Inflammatory macrophage treated with lipopolysaccharide for 1 hour (primary cell): ENCODE data around the gene NUP210L.
A peak's percentile ranks its signal among the peaks of the same experiment; 100 is the strongest.
"Not testable (repeated sequence)": the region's sequence is repeated elsewhere in the genome, so short reads cannot be mapped to it uniquely, and the experiment has no call there.

Source experiments
- DNase-seq, 2 donors: peaks; one replicate each; pipeline ENCODE4 v3.0.0-alpha.2; 2020 to 2022

NUP210L gene

DNA sequence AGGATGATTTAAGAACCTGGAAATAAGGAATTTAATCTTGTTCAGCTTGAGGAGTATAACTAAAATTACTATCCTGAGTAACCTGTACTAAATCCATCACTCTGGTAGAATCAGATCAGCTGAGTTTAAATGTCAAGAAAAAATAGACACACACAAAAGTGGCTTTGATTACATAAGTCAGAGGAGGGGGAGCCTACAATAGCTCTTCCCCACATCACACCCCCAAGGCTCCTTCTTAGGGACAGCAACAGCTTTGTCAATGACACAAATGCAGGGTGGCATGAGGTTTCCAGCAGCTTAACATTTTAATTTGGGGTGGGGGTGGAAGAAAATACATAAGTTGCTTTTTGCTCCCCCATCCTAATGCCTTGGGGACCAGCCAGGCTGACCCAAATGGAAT is 12.6 kb upstream of the NUP210L start:
- no peak for DNase-seq

DNA sequence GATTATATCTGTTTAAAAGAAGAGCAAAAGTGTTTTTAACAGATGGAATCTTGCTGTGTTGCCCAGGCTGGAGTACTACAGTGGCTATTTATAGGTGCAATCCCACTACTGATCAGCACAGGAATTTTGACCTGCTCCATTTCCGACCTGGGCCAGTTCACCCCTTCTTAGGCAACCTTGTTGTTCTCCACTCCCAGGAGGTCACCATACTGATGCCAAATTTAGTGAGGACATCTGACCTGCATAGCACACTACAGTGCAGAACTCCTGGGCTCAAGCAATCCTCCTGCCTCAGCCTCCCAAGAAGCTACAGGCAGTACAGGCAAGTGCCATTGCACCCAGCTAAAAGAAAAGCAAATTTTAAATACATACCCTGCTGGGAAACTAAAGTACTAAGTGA is 11.3 kb upstream of the NUP210L start:
- DNase-seq = no peak

DNA sequence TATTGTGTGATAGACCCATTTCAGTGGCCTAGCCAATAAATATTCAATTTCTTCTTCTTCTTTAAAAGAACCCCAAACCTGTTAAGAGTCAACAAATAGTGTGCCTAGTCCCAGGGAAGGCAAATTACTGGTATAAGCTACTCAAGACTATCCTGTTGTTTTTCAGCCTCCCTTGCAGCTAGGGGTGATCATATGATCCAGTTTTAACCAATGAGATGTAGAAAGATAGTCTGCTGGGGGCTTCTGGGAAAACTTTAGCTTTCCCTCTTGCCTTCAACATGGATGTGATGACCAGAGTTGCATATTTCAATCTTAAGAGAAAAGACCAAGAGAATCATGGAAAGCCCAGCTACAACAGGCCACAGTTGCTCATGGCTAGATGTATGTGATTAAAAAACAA is 4.7 kb upstream of the NUP210L start:
- DNase-seq = no peak

DNA sequence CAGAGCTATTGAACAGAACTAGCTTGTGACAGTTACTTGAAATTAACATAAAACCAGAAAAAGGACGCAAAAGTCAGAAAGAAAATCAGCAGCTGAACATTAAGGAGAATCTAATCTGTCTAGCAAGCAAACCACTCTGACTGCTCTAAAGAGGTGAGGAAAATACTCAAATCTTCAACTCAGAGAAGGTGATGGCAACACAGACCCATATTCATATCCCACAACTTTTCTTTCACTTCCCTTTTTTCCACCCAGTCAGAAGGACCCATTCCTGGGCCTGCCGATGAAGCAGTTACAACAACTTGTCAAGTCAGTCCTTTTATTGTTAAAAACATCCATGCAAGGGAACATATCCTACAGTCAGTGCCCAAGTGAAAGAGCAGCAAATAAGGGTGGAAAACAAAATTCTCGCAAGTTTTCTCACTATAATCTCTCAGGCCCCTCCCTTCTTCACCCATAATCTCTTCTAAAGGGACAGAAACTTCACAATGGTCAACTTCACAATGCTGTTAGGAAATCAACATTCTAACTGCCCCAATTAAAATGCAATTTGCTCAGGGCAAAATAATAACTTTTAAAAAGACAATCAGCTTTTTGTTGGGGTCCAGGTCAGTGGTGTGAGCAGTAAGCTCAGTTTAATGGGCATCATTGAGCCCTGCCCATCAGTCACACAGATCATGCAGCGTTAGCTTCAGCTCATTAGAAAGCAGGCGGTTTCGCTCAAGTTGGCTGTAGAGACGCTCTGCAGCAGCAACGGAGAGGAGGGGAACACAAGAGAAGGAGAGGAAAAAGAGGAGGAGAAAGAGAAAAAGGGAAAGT is 3.6 kb upstream of the NUP210L start:
- peak; percentile 62 to 69 for DNase-seq

DNA sequence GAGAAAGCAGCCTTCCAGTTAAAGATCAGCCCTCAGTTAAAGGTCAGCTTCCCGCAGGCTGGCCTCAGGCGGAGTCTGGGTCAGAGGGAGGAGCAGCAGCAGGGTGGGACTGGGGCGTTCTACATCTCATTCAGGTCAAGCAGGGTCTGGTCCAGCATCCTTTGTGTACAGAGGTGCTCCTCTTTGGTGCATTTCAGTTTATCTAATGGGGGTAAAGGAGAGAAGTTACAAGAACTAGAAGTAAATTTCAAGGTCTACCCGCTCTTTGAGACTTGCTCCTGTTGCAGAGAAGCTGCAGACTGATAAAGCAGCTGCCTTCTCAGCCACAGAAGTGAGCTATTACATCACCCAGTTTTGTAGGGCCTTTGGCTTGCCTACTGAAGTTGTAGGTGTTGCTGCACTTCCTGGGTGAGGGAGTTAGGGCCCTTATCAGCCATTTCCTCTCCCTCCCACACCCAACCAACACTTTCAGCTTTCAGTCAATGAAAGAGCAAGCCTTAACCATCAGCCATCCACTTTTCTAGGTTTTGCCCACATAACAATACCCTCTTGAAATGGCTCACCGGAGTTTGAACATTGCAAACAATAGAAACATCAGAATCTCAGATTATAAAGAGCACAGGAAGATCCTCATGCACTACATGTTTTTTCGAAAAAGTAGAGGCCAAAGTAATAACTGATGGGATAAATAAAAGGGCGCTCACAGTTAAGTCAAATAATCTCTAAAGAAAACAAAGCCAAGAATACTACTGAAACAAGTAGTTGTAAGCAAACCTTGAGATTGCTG is 2.8 kb upstream of the NUP210L start:
- peak; percentile 36 to 76 for DNase-seq

DNA sequence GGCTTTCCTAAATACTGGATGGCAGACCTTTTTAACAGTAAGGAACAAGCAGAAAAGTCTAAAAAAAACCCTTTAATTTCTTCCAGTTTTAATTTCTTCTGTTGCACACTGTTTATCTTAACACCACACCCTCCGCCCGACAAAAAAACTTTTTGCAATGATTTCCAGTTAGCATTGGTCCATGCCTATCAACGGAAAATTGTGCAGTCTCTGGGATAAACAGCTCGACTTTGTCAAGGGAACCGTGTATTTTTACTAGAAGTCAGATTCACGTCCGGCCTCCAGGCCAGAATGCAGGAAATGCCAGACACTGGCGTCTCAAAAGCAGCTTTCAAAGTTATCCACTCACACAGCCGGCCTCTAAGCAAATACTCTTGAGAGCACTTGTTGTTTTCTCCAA is 378 bp upstream of the NUP210L start:
- no peak for DNase-seq

DNA sequence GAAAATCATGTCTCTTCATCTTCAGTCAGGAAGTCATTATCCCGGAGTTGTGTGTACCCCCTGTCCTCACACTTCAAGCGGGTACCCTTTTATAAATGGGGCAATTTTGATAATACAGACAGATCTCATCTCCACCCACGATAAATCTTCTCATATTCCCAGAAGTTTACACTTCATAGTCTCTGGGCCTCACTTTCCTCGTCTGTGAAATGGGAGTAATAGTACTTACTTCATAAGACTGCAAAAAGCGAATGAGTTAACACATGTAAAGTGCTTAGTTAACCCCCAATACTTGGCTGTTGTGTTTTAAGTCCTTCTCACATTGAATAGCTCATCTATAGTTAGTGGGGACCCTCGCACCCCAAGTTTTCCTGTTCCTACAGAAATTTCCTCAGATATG is 820 bp downstream of the NUP210L start:
- no peak for DNase-seq

DNA sequence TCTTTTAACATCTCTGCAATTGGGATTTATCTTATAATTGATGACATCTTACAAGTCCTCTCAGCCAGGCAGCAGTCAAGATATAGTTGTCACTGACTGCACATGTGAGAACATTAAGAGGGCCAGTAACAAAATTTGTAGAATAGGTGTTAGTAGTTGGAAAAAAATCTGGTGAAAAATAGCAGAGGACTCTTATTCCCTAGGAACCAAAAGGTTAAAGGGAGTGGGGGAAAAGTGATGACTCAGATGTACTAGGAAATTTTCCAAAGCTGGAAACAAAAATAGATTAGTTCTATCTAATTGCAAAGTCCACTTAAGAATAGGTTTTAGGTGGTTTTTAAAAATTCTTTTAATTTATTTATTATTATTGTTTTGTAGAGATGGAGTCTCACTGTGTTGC is 3.6 kb downstream of the NUP210L start:
- DNase-seq = no peak

DNA sequence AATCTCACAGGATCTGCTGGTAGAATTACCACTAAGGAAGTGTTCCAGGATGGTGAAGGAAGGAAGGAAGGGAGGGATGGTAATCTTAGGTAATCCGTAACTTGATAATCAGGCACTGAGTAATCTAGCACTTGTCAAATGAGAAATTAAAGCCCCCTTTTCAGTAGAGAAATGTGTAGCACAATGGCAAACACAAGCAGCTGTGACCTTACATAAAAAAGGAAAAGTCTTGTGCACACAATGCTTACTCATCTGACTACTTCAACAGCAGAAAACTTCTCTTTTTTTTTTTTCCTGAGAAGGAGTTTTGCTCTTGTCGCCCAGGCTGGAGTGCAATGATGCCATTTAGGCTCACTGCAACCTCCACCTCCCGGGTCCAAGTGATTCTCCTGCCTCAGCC is 6.1 kb downstream of the NUP210L start:
- peak; percentile 65 to 77 for DNase-seq

DNA sequence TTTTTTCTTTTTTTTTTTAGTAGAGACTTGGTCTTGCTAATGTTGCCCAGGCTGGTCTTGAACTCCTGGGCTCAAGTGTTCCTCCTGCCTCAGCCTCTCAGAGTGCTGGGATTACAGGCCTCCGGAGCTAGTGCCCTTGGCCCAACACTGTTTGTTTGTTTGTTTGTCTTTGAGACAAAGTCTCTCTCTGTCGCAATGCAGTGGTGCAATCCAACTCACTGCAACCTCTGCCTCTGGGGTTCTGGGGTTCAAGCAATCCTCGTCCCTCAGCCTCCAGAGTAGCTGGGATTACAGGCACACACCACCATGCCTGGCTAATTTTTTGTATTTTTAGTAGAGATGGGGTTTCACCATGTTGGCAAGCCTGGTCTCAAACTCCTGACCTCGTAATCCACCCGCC is 7.4 kb downstream of the NUP210L start:
- not testable (repeated sequence) for DNase-seq

DNA sequence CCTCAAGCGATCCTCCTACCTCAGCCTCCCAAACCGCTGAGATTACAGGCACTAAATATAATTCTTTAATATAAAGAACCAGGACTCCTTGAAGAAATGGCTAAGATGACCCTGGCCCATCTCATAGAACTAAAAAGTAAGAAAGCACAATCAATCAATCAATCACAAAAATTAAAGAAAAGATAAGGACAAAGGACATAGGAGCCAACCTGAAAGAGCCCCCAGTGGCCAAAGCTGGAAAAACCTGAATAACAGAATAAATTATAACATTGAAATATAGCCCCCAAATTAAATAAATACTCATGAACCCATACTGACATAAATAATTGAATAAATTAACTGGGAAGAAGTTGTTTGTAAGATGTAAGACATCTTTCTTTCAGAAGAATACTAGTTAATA is 8.9 kb downstream of the NUP210L start:
- DNase-seq = no peak

DNA sequence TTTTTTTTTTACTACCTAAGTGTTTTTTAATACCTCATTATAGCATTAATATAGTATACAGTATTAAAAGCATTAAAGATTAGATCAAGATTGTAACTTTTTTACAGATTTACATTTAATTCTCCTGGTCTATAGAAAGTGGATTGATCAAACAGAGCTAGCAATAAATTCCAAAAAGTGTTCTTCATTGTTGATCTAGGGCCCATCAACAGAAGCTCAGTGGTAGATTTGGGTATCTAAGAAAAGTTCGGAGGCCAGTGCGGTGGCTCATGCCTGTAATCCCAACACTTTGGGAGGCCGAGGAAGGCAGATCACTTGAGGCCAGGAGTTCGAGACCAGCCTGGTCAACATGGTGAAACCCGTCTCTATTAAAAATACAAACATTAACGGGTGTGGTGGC is 12.5 kb downstream of the NUP210L start:
- no peak for DNase-seq

DNA sequence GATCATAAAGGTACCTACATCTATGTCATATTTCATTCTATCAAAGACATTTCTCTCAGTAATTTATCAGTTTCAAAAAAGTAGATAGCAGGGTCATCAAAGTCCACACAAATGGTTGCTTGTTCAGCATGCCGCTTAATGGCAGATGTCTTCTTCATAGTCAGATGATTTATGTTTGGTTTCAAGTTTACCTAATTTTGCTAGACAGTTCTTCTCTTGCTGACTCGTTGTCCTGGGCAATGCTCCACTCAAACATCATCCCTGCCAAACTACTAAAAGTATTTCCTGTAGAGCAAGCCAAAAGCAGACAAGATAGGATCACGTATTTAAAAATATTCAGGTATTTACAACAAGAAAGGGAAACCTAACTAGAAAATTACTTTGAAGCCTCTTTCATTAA is 13.6 kb downstream of the NUP210L start:
- DNase-seq = no peak

DNA sequence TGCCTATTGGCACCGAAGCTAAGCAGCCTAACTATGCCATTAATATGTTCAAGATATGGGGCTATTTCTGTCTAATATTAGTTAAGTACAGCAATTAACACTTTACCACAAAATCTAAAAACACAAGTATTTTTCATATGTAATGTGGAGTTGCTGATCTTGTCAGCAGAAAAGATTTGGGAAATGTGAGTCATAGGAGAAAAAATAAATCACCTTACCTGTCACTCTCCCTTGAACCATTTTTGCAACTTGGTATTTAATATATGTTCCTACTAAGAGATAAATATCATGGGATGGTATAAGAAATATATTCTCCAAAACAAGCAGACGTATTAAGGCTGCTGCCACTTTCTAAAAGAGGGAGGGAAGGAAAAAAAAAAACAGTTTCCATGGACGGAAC is 17.0 kb downstream of the NUP210L start:
- no peak for DNase-seq

DNA sequence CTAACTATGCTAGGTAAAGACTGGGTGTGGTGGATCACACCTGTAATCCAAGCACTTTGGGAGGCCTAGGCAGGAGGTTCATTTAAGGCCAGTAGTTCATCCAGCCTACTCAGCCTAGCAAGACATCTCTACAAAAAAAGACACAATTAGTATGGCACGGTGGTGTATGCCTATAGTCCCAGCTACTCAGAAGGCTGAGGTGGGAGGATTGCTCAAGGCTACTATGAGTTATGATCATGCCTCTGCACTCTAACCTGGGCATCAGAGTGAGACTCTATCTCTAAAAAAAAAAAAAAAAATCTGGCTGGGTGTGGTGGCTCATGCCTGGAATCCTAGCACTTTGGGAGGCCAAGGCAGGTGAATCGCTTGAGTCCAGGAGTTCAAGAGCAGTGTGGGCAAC is 21.6 kb downstream of the NUP210L start:
- DNase-seq = peak in 1 of 2 donors; percentile 26

DNA sequence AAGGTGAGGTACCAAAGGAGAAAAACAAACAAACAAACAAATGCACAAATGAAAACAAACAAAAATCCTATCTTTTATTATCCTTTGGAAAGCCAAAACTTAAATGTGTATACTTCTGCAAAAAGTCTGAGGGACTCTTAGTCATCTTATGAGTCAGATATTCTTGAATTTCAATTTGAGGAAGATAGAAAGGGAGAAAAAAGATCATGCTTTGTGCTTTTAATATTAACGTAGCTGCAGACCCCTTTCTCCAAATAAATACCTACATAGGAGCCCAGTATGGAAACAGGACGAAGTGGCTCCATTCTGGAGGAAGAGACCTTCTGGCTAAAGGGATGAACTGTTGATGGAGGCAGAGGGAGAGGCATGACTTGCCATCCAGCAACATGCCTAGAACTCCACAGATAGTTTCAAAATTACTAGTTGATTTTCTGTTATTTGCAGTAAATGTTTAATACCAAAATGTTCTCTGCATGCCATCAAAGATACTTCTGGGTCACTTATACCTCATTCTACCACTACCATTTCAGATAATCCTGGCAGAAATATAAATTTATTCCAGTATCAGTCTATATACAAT is 25.4 kb downstream of the NUP210L start:
- DNase-seq = peak; percentile 61 to 68

DNA sequence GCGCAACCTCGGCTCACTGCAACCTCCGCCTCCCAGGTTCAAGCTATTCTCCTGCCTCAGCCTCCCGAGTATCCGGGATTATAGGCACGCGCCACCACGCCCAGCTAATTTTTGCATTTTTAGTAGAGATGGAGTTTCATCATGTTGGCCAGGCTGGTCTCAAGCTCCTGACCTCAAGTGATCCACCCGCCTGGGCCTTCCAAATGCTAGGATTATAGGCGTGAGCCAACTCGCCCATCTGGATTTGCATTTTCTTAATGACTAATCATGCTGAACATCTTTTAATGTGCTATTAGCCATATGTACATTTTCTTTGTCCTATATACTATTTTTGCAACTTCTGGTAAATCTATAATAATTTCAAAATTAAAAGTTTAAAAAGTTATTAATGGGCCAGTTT is 31.7 kb downstream of the NUP210L start:
- DNase-seq = not testable (repeated sequence)

DNA sequence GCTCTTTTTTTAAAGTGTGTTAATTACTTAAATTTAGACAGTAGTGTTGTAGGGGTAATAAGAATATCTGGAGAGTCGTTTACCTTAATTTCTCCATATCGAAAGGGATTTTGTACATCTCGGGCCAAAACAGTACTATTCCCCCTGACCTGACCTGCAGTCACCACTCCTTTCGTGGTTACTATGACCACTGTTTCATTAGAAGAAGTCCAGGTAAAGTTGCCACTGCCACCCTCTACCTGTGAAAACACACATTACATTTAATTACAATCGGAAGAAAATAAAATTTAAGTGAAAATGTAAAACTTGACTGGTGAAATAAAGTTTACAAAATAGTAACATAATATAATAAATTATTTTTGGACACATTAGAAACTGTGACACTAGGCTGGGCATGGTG is 37.2 kb downstream of the NUP210L start:
- DNase-seq = no peak

DNA sequence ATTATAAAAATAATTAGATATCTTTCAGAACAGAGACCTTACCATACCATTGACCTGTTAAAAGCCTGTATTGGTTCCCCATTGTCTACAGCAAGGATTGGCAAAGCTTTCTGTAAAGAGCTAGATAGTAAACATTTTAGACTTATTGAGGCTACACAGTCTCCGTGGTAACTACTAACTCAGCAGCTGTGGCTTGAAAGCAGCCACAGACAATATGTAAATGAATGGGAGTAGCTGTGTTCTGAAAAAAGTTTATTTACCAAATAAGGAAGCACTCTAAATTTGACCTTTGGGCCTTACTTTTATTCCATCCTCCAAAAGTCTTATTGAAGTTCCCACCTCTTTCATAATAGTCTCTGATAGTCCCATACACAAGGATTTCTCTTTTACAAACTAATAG is 39.7 kb downstream of the NUP210L start:
- DNase-seq = peak in 1 of 2 donors; percentile 24

DNA sequence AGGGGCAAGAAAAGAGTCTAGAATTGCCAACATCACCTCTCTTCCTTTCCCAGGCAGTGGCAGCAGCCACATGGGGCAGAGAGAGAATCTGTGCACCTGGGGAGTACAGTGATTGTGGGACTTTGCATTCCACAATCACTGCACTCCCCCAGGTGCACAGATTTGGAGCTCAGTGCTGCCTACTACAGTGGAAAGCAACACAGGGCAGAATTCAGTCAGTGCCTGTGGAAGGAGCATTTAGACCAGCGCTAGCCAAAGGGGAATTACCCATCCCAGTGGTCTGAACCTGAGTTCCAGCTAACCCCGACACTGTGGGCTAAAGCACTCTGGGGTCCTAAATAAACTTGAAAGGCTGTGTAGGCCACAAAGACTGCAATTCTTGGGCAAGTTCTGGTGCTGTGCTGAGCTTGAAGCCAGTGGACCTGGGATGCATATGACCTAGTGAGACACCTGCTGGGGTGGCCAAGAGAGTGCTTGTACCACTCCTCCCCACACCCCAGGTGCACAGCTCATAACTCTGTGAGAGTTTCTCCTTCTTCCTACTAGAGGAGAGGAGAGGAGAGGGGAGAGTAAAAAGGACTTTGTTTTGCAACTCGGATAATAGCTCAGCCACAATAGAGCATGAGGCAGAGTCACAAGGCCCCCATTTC is 50.3 kb downstream of the NUP210L start:
- DNase-seq = no peak

DNA sequence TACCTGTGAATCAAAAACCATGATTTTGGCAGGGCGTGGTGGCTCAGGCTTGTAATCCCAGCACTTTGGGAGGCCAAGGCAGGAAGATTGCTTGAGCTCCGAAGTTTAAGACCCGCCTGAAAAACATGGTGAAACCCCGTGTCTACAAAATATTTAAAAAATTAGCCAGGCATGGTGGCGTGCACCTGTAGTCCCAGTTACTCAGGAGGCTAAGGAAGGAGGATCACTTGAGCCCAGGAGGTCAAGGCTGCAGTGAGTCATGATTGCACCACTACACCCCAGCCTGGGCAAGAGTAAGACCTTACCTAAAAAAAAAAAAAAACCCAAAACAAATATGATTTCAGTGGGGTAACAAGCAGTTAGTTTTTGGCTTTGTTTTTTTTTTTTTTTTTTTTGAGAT is 54.7 kb downstream of the NUP210L start:
- not testable (repeated sequence) for DNase-seq

DNA sequence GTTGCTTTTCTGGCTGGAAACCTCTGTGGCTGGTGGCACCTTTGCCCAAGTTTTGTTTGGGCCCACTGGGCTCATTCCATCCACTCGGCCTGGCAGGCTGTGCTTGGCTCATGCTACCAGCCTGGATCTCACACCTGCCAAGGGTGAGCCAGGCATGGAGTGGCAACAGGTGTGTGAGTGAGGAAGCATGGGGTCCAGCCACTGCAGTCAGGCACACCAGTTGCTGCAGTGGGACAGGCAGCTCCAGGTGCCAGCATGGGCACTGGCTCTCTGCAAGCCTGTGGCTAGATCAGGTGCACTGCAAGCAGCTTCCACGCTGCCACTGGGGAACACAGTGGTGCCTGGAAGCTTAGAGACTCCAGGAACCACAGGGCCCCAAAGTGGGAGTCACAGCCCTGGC is 57.0 kb downstream of the NUP210L start:
- no peak for DNase-seq

DNA sequence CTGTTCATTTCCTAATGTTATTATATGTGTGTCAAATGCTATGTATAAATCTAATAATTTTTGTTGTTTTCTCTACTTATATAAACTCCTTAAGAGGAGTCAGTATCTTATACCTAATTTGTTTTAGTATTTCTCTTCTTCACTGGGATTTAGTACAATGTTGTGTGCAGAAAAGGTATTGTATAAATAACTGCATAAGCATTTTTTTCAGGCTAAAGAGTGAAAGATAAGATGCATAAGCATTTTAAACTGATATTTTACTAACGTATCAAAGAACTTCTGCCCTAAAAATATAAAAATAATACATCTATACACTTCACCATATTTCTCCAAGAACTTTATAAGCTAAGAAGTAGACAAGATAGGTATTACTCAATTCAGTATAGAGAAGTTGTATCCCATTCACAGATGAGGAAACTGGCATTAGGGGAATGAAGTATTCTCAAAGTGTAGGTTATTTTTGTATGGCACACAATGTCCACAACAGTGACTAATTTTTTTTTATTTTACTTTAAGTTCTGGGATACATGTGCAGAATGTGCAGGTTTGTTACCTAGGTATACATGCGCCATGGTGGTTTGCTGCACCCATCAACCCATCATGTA is 59.3 kb downstream of the NUP210L start:
- DNase-seq = peak; percentile 22 to 28
